Tibial nerve (tissue), 4 donors: ENCODE data around the gene AHNAK. TPM values are rescaled to one million over a fixed set of nuclear protein-coding genes. Genes with fewer than 3 reads are reported as not detected.

Experiments used
- DNase-seq, 2 donors: peaks; one replicate each; pipeline ENCODE4 v3.0.0-alpha.2; 2019; ENCODE audit warnings: low spot score in 2 of 2
- H3K27ac ChIP-seq, 4 donors: fragments of 200-600 bp; sonication (generic) in 3 of 4; one replicate each; pipeline ENCODE4 v1.5.1; 2017 to 2019; ENCODE audit warnings: mild to moderate bottlenecking in 1 of 4
- H3K27me3 ChIP-seq, 2 donors: fragments of 200-600 bp; sonication (generic) in 1 of 2; one replicate each; pipeline versions ENCODE4 v1.5.1 to v1.6.0; 2017 to 2019
- H3K36me3 ChIP-seq, 3 donors: fragments of 200-600 bp; sonication (generic); one replicate each; pipeline ENCODE4 v1.5.1; 2018 to 2019
- H3K4me1 ChIP-seq, 4 donors: fragments of 200-600 bp; sonication (generic) in 3 of 4; one replicate each; pipeline ENCODE4 v1.5.1; 2017 to 2019
- H3K4me3 ChIP-seq, 4 donors: fragments of 200-600 bp; sonication (generic) in 3 of 4; one replicate each; pipeline ENCODE4 v1.5.1; 2017 to 2019; ENCODE audit warnings: mild to moderate bottlenecking in 1 of 4, moderate library complexity in 1 of 4
- H3K9me3 ChIP-seq, 4 donors: fragments of 200-600 bp; sonication (generic) in 3 of 4; one replicate each; pipeline ENCODE4 v1.5.1; 2017 to 2019
- CTCF ChIP-seq, 5 experiments: fragments of 200-600 bp in 3 of 5; fragments of 450-650 bp in 2 of 5; sonication (generic) in 3 of 5; IDR thresholded peaks; one replicate each; pipeline ENCODE4 v1.5.1; 2016 to 2019; ENCODE audit warnings: antibody characterized with exemption in 5 of 5, mild to moderate bottlenecking in 3 of 5, moderate library complexity in 2 of 5
- EP300 ChIP-seq, 2 donors: sonication (generic); formaldehyde crosslinking; IDR thresholded peaks; one replicate each; pipeline ENCODE4 v1.6.1; 2017; ENCODE audit warnings: antibody characterized with exemption in 2 of 2, mild to moderate bottlenecking in 1 of 2
- POLR2A ChIP-seq, 2 donors: fragments of 450-650 bp; IDR thresholded peaks; one replicate each; pipeline ENCODE4 v1.6.1; 2017; ENCODE audit warnings: antibody characterized with exemption in 2 of 2, mild to moderate bottlenecking in 2 of 2, moderate library complexity in 2 of 2
- WGBS, 2 donors: methylation state at CpG; one replicate each; pipeline ENCODE4 v1.1.5; 2018; 5-methylcytosine and 5-hydroxymethylcytosine counted together
- total RNA-seq, 4 donors: library from RNA; depleted of rRNA; stranded (reverse); fragments of >200 nt; gene quantifications; one replicate each; pipeline ENCODE4 v1.1.0, GENCODE V29; 2016

Gene AHNAK
- total RNA-seq, 4 donors from 2014 or later, result 1,417 to 3,061 (median 2,562) TPM

GRCh38 chr11:62539238-62539925 is 7.2 kb downstream of the AHNAK start:
- peaks cover 7 to 24% (median 12%) of the 10 kb centered on the region in 3 donors for H3K36me3 ChIP-seq
- 10% methylated on average over 6 to 11 of the region's 13 CpGs for WGBS, 2 donors
- no peaks in the 10 kb centered on the region for H3K9me3 ChIP-seq
- no peak for TF ChIP-seq POLR2A (IDR thresholded peaks at IDR 0.05)
- TF ChIP-seq EP300 (IDR thresholded peaks at IDR 0.05), result peak in 1 of 2 donors; percentile 6
- no peak for TF ChIP-seq CTCF (IDR thresholded peaks at IDR 0.05)
- peak overlapping the region; percentile 13 to 81 (median 54) for H3K4me3 ChIP-seq
- DNase-seq, result no peak
- H3K27ac ChIP-seq, result peak overlapping the region; percentile 97 to 98 (median 98)
- no peaks in the 10 kb centered on the region for H3K27me3 ChIP-seq
- H3K4me1 ChIP-seq, result peaks cover 0 to 83% (median 79%) of the 10 kb centered on the region in 4 donors

- DNase-seq, result no peak
- Histone ChIP-seq H3K27me3 (no peaks in the 10 kb centered on the region), H3K9me3 (no peaks in the 10 kb centered on the region), H3K27ac (peak overlapping the region; percentile 97 to 98 (median 98)), H3K4me1 (peaks cover 0 to 90% (median 76%) of the 10 kb centered on the region in 4 donors), H3K36me3 (peaks cover 7 to 31% (median 20%) of the 10 kb centered on the region in 3 donors), H3K4me3 (peak overlapping the region; percentile 13 to 81 (median 54))
- no peak for TF ChIP-seq POLR2A (IDR thresholded peaks at IDR 0.05)
- TF ChIP-seq CTCF (IDR thresholded peaks at IDR 0.05), result no peak
- no peak for TF ChIP-seq EP300 (IDR thresholded peaks at IDR 0.05)
- WGBS, 2 donors, result 46 to 64% methylated on average over 16 to 19 of the region's 19 CpGs
Observed at GRCh38 chr11:62538470-62539237, 8.0 kb downstream of the AHNAK start.

GRCh38 chr11:62536301-62536957 is 10.2 kb downstream of the AHNAK start:
- Histone ChIP-seq H3K27ac (peak overlapping the region in 3 of 4 donors; percentile 24 to 98 (median 98)), H3K4me3 (peak overlapping the region in 1 of 4 donors; percentile 5), H3K36me3 (peaks cover 22 to 53% (median 37%) of the 10 kb centered on the region in 3 donors), H3K27me3 (no peaks in the 10 kb centered on the region), H3K9me3 (no peaks in the 10 kb centered on the region), H3K4me1 (peaks cover 0 to 100% (median 60%) of the 10 kb centered on the region in 4 donors)
- 44 to 54% methylated on average over 21 of the region's 21 CpGs for WGBS, 2 donors
- no peak for DNase-seq
- no peak for TF ChIP-seq CTCF (IDR thresholded peaks at IDR 0.05)
- peak in 1 of 2 donors; percentile 9 for TF ChIP-seq POLR2A (IDR thresholded peaks at IDR 0.05)

- DNase-seq, result no peak
- no peak overlapping the region for H3K4me3 ChIP-seq
- peaks cover 28 to 60% (median 39%) of the 10 kb centered on the region in 3 donors for H3K36me3 ChIP-seq
- WGBS, 2 donors, result 57 to 64% methylated on average over 12 of the region's 12 CpGs
- H3K27me3 ChIP-seq, result no peaks in the 10 kb centered on the region
- peak overlapping the region in 3 of 4 donors; percentile 24 to 98 (median 98) for H3K27ac ChIP-seq
- H3K9me3 ChIP-seq, result no peaks in the 10 kb centered on the region
- TF ChIP-seq EP300 (IDR thresholded peaks at IDR 0.05) (no peak), POLR2A (IDR thresholded peaks at IDR 0.05) (no peak), CTCF (IDR thresholded peaks at IDR 0.05) (no peak)
- H3K4me1 ChIP-seq, result peaks cover 0 to 100% (median 59%) of the 10 kb centered on the region in 4 donors
Observed at GRCh38 chr11:62535802-62536201, 10.8 kb downstream of the AHNAK start.
